ENCODE measurements around the gene TRIM26. TPM values are rescaled to one million over a fixed set of nuclear protein-coding genes. Genes with fewer than 3 reads are reported as not detected.

TRIM26 gene
- total and polyA plus RNA-seq, 11 donors, result 15.1 to 37.4 (median 24.5) TPM

- WGBS, 4 donors, result 83 to 92% (median 87%) methylated on average over 2 of the region's 2 CpGs
- intact Hi-C loops (cut with DNase I), result no loop called here
- Histone ChIP-seq H3K36me3 (no peaks in the 10 kb centered on the region), H3K9me3 (no peaks in the 10 kb centered on the region), H3K27me3 (peaks cover 6 to 78% (median 24%) of the 10 kb centered on the region in 9 donors), H3K4me3 (no peak overlapping the region), H3K27ac (no peak overlapping the region), H3K4me1 (peaks cover 0 to 8% (median 0%) of the 10 kb centered on the region in 12 donors)
- ATAC-seq (no peak), DNase-seq (no peak)
- TF ChIP-seq CTCF (IDR thresholded peaks at IDR 0.05), result no peak
- TF ChIP-seq POLR2A (IDR thresholded peaks at IDR 0.05), result no peak
Observed at GRCh38 chr6:30135147-30135546, 78.1 kb downstream of the TRIM26 start.

Other genes with a start within 250 kb of the TRIM26 start
- 10 to 100 TPM; 11.7 to 19.8 (median 14.7) TPM for gene POLR1H, start 152.1 kb downstream of the TRIM26 start, total RNA-seq
- gene POLR1H, start 152.1 kb downstream of the TRIM26 start, polyA plus RNA-seq, result 10 to 100 TPM; 20.9 to 46.1 TPM
- gene PPP1R11, start 146.2 kb downstream of the TRIM26 start, total RNA-seq, result 10 to 100 TPM; 41.6 to 64.7 (median 44.9) TPM
- gene PPP1R11, start 146.2 kb downstream of the TRIM26 start, polyA plus RNA-seq, result 10 to 100 TPM; 38.7 to 90.3 TPM
- under 1 TPM in 1 of 9 donors, not detected in 8; 0.68 TPM for gene RNF39, start 137.6 kb downstream of the TRIM26 start, total RNA-seq
- not detected for gene RNF39, start 137.6 kb downstream of the TRIM26 start, polyA plus RNA-seq
- not detected for gene TRIM31, start 100.3 kb downstream of the TRIM26 start, total RNA-seq
- not detected for gene TRIM31, start 100.3 kb downstream of the TRIM26 start, polyA plus RNA-seq
- gene TRIM40, start 77.3 kb downstream of the TRIM26 start, total RNA-seq, result not detected
- not detected for gene TRIM40, start 77.3 kb downstream of the TRIM26 start, polyA plus RNA-seq
- not detected for gene TRIM10, start 52.2 kb downstream of the TRIM26 start, total RNA-seq
- not detected for gene TRIM10, start 52.2 kb downstream of the TRIM26 start, polyA plus RNA-seq
- gene TRIM15, start 49.9 kb downstream of the TRIM26 start, total RNA-seq, result not detected
- gene TRIM15, start 49.9 kb downstream of the TRIM26 start, polyA plus RNA-seq, result not detected
- gene TRIM39, start 113.5 kb upstream of the TRIM26 start, total RNA-seq, result 10 to 100 TPM in 2 of 9 donors, 1 to 10 TPM in 7; 6.4 to 12.1 (median 8.4) TPM
- gene TRIM39, start 113.5 kb upstream of the TRIM26 start, polyA plus RNA-seq, result 1 to 10 TPM; 5.1 to 9.6 TPM
- 10 to 100 TPM; 17.3 to 64.4 (median 24.7) TPM for gene RPP21, start 131.8 kb upstream of the TRIM26 start, total RNA-seq
- gene RPP21, start 131.8 kb upstream of the TRIM26 start, polyA plus RNA-seq, result 10 to 100 TPM; 84.1 to 88.9 TPM